SIG-M5 treated with dmso at 0.1 percent for 504 hours (cell line): Measurements from ENCODE around the gene PHLDB2.
A peak's percentile ranks its signal among the peaks of the same experiment; 100 is the strongest.
"Not testable (repeated sequence)": the region's sequence is repeated elsewhere in the genome, so short reads cannot be mapped to it uniquely, and the experiment has no call there.

Experiments used
- DNase-seq: peaks from one replicate; lab custom pipeline; 2025; ENCODE audit not compliant: unreplicated experiment; lab: John Stamatoyannopoulos, UW

PHLDB2 gene

GRCh38 chr3:111859061-111859973 is at the start of gene PHLDB2:
PHLDB2 (plus strand) TSS chr3:111859265; CDS start chr3:111884078, 24,813 bp downstream.
- peak; percentile 55 for DNase-seq

DNA sequence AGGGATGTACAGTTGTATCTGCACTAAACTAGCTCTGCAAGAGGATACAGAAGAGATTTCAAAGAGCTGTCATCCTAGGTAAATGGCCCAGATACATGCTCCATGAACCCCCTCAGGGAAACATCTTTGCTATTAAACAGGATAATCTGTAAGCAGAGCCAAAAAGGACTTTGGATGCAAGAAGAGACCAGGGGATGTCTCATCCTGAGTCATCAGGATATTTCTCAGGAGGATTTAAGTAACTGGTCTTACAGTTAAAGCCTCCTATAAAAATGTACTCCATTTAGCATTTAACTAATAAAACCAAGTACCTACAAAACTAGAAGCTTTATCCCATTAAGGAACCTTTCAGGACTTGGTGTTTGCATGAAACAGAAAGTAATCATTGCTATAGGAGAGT is 48.2 kb upstream of the PHLDB2 start:
- no peak for DNase-seq

GRCh38 chr3:111811811-111812210 is 47.3 kb upstream of the PHLDB2 start:
- no peak for DNase-seq

DNA sequence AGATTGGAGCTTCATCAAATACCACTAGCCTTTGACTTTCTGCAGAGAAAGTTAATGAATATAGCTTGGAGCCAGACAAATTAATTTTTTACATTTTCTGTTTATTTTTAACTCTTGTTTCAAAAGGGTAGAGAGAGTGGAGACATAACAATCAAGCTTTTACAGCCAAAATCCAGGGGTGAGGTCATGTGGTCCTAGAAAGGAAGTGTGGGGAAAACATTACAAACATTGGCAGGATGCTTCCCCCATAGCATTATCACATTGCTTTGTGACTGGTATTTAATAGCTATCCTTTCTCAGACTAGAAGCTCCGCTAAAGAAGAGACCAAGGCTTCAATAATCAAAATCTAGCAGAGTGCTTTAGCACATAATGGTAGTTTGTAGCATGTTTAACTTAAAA is 46.4 kb upstream of the PHLDB2 start:
- DNase-seq: no peak

GRCh38 chr3:111813441-111813840 is 45.6 kb upstream of the PHLDB2 start:
- DNase-seq: no peak

DNA sequence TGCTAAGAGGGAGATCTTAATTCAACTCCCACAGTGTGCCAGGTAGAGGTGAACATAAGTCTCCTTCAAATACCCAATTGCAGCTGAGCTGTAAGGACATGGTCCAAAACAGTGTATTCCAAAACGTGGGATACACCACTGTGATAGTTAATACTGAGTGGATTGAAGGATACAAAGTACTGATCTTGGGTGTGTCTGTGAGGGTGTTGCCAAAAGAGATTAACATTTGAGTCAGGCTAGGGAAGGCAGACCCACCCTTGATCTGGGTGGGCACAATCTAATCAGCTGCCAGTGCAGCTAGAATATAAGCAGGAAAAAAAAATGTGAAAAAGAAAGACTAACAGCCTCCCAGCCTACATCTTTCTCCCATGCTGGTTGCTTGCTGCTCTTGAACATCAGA is 45.1 kb upstream of the PHLDB2 start:
- no peak for DNase-seq

- DNase-seq: not testable (repeated sequence)
Observed at GRCh38 chr3:111816771-111817170, 42.3 kb upstream of the PHLDB2 start.

DNA sequence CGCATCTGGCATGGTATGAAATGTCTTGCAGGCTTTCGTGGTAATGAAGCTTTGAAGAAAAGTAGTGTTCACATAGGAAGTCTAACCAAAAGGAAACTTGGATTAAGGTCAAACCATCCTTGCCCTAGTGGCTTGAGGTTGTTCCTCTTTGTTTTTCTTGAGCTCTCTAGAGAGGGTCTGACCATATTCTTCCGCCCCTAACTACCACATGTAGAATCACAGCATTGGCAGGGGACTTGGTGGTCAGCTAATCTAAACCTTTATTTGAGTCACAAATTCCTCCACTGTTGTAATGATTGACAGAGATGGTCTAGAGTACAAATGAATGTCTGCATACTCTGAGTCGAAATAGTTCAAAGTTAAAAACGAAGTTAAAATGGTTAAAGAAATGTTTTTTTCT is 39.1 kb upstream of the PHLDB2 start:
- no peak for DNase-seq

DNA sequence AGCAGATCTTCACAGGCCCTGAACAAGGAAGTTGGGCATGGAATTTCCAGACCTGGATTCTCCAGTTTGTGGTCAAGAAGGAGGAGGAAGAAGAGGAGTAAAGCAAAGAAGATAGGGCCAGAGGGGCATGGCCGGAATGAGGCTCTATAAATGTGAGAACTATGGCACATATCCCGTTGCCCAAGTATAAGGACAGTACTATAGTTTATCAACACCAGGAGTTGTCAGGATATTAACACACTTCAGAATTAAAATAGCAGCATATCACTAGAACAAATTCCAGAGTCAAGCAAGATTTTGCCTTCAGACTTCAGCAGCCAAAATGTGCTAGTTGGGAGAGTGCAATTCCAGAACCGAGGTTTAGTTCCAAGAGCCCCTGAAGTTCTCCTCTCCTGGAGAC is 38.4 kb upstream of the PHLDB2 start:
- DNase-seq: no peak

GRCh38 chr3:111821891-111822290 is 37.2 kb upstream of the PHLDB2 start:
- no peak for DNase-seq

- DNase-seq: no peak
Observed at GRCh38 chr3:111822804-111823203, 36.3 kb upstream of the PHLDB2 start.

- no peak for DNase-seq
Observed at GRCh38 chr3:111823341-111823855, 35.7 kb upstream of the PHLDB2 start.

- DNase-seq: no peak
Observed at GRCh38 chr3:111824351-111824750, 34.7 kb upstream of the PHLDB2 start.

GRCh38 chr3:111827871-111828270 is 31.2 kb upstream of the PHLDB2 start:
- no peak for DNase-seq

GRCh38 chr3:111828530-111828929 is 30.5 kb upstream of the PHLDB2 start:
- DNase-seq: no peak

DNA sequence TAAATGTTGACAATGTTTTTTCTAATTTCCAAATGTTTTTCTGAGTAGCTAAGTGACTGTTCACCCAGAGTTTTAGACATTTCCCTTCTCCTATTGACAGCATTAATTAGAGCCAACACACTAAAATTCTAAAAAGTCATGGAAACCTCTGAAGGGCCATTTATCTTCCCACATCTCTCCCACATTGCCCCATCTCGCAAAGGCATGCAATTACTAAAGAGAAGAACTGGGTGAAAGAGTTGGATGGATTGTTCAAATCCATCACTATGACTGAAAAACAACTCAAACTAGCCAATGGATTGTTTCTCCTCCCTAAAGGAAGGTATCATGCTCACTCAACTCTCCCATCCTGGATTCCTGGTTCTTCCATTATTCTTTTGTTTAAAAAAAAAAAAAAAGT is 30.0 kb upstream of the PHLDB2 start:
- no peak for DNase-seq

DNA sequence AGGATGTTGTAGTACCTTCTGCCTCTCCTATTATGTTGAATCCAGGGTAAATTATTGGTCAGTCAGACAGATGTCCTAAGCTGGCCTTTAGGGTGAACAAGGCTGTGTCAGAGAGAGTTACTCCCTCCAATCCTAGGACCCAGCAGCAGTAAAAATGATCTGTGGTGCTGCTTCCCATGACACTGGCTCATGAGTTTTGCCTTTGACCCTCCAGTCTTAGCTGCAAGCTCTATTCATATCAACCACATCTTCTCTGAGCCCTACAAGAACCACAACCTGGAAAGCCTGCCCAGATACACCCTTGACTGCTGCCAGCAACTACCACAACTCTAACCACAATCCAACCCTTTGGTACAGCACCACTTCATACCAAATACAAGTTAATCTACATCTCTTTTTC is 27.2 kb upstream of the PHLDB2 start:
- no peak for DNase-seq

GRCh38 chr3:111837112-111837511 is 22.0 kb upstream of the PHLDB2 start:
- DNase-seq: no peak

DNA sequence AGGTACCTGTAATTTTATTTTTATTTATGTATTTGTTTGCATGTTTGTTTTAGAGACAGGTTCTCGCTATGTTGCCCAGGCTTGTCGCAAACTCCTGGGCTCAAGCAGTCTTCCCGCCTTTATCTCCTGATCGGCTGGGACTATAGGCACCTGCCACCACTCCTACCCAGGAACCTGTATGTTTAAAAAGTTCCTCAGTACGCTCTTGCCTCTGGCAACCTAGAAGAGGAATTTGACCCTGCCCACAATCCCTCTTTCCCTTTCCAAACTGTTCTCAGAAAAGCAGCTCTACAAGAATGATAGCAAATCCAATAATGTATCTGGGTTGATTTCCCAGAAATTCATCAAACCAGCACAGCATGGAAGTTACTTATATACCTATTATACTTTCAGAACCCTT is 20.9 kb upstream of the PHLDB2 start:
- DNase-seq: no peak

GRCh38 chr3:111846039-111846438 is 13.0 kb upstream of the PHLDB2 start:
- DNase-seq: no peak

- no peak for DNase-seq
Observed at GRCh38 chr3:111846717-111847116, 12.3 kb upstream of the PHLDB2 start.

DNA sequence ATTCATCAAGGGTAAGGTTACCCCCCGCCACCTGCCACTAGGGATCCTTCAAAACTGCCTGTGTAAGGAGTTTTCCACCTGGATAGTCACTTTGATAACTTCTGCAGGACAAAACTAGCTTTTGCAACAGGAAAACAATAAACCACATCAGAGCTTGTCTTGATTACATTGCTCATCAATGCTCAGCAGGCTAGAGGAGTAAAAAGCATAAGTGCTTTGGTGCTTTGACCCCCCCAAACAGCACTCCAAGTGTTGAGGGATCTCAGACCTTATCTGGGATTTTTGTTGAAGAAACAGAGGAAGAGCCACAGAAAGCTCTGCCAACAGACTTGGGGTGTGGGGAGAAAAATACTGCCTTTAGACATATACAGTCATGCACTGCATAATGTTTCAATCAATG is 10.8 kb upstream of the PHLDB2 start:
- DNase-seq: no peak

- no peak for DNase-seq
Observed at GRCh38 chr3:111848778-111849177, 10.3 kb upstream of the PHLDB2 start.
